Gastrocnemius medialis (tissue), 4 donors: ENCODE results near the gene PTPRF. TPM values are rescaled to one million over a fixed set of nuclear protein-coding genes. Genes with fewer than 3 reads are reported as not detected.

Experiments
- ATAC-seq, 2 donors: fragments of 150-250 bp; one replicate each; pipeline ENCODE4 v1.9.1; 2016
- DNase-seq, 2 donors: peaks; one replicate each; pipeline ENCODE4 v3.0.0-alpha.2; 2019
- H3K27ac ChIP-seq, 4 donors: fragments of 200-600 bp; sonication (generic); 1 replicate in 1 of 4; 2 replicates in 3 of 4; pipeline ENCODE4 v1.5.1; 2016 to 2018; ENCODE audit warnings: mild to moderate bottlenecking in 2 of 4, moderate library complexity in 1 of 4
- H3K27me3 ChIP-seq, 3 donors: fragments of 200-600 bp; sonication (generic) in 2 of 3; 1 replicate in 1 of 3; 2 replicates in 2 of 3; pipeline versions ENCODE4 v1.5.1 to v1.6.0; 2016 to 2019; ENCODE audit warnings: mild to moderate bottlenecking in 1 of 3, moderate library complexity in 1 of 3
- H3K36me3 ChIP-seq, 2 donors: fragments of 200-600 bp; sonication (generic) in 1 of 2; one replicate each; pipeline ENCODE4 v1.5.1; 2017 to 2018
- H3K4me1 ChIP-seq, 2 donors: fragments of 200-600 bp; sonication (generic) in 1 of 2; one replicate each; pipeline ENCODE4 v1.5.1; 2016 to 2017; ENCODE audit warnings: mild to moderate bottlenecking in 2 of 2
- H3K4me3 ChIP-seq, 4 donors: fragments of 200-600 bp; sonication (generic) in 3 of 4; 1 replicate in 1 of 4; 2 replicates in 3 of 4; pipeline ENCODE4 v1.5.1; 2016 to 2019; ENCODE audit warnings: mild to moderate bottlenecking in 2 of 4
- H3K9me3 ChIP-seq, 3 donors: fragments of 200-600 bp; sonication (generic) in 2 of 3; 1 replicate in 1 of 3; 2 replicates in 2 of 3; pipeline ENCODE4 v1.5.1; 2016 to 2019
- CTCF ChIP-seq, 5 experiments: fragments of 450-650 bp in 3 of 5; fragments of 200-600 bp in 2 of 5; sonication (generic) in 2 of 5; IDR thresholded peaks in 4 of 5; conservative IDR thresholded peaks in 1 of 5; 1 replicate in 4 of 5; 2 replicates in 1 of 5; pipeline ENCODE4 v1.5.1; 2016 to 2019; ENCODE audit warnings: antibody characterized with exemption in 5 of 5, mild to moderate bottlenecking in 3 of 5, moderate library complexity in 3 of 5
- POLR2A ChIP-seq, 2 donors: fragments of 450-650 bp; IDR thresholded peaks; one replicate each; pipeline ENCODE4 v1.6.1; 2017; ENCODE audit warnings: antibody characterized with exemption in 2 of 2, mild to moderate bottlenecking in 2 of 2, moderate library complexity in 2 of 2
- in situ Hi-C, 4 donors: fragments of 200-750 bp; cut with MboI; loops; one replicate each; pipeline versions ENCODE4 v1.15.0 to v1.8.0; 2017; ENCODE audit warnings: low sequenced_read_pairs in 4 of 4
- intact Hi-C: fragments of 100-400 bp; cut with DNase I; formaldehyde crosslinking; loops from one replicate; pipeline ENCODE4 v1.15.1; 2023; ENCODE audit warnings: low total_unique reads
- total RNA-seq, 4 donors: library from RNA; depleted of rRNA; stranded (reverse); fragments of >200 nt; gene quantifications; one replicate each; pipeline versions ENCODE4 v1.1.0 to v1.2.3, GENCODE V29; 2016

Gene PTPRF
- total RNA-seq, 4 donors from 2014 or later = 1.8 to 2.6 (median 2.5) TPM

GRCh38 chr1:43507296-43508295 is 23.1 kb upstream of the PTPRF start:
- no peak for ATAC-seq
- DNase-seq = no peak

GRCh38 chr1:43509007-43509739 is 21.5 kb upstream of the PTPRF start:
- ATAC-seq (no peak), DNase-seq (no peak)
- Histone ChIP-seq H3K27ac (no peak overlapping the region), H3K9me3 (no peaks in the 10 kb centered on the region), H3K4me1 (no peaks in the 10 kb centered on the region), H3K36me3 (no peaks in the 10 kb centered on the region), H3K27me3 (no peaks in the 10 kb centered on the region), H3K4me3 (no peak overlapping the region)
- intact Hi-C loops (no loop called here), in situ Hi-C loops (no loop called here)
- TF ChIP-seq POLR2A (IDR thresholded peaks at IDR 0.05) = no peak
- TF ChIP-seq CTCF (IDR thresholded peaks at IDR 0.05 in 4 of 5, conservative IDR thresholded peaks at IDR 0.05 in 1 of 5) = no peak

More at GRCh38 chr1:43507296-43508295, 23.1 kb upstream of the PTPRF start:
- H3K36me3 ChIP-seq = no peaks in the 10 kb centered on the region
- no peak overlapping the region for H3K27ac ChIP-seq
- no peaks in the 10 kb centered on the region for H3K27me3 ChIP-seq
- in situ Hi-C loops = no loop called here
- no peaks in the 10 kb centered on the region for H3K4me1 ChIP-seq
- no peaks in the 10 kb centered on the region for H3K9me3 ChIP-seq
- intact Hi-C loops = no loop called here
- no peak overlapping the region for H3K4me3 ChIP-seq
- TF ChIP-seq CTCF (IDR thresholded peaks at IDR 0.05 in 4 of 5, conservative IDR thresholded peaks at IDR 0.05 in 1 of 5) = no peak
- no peak for TF ChIP-seq POLR2A (IDR thresholded peaks at IDR 0.05)

GRCh38 chr1:43509740-43510375 is 20.8 kb upstream of the PTPRF start:
- no peak overlapping the region for H3K27ac ChIP-seq
- no peak overlapping the region for H3K4me3 ChIP-seq
- in situ Hi-C loops = no loop called here
- no peaks in the 10 kb centered on the region for H3K4me1 ChIP-seq
- no peaks in the 10 kb centered on the region for H3K27me3 ChIP-seq
- intact Hi-C loops = no loop called here
- no peaks in the 10 kb centered on the region for H3K36me3 ChIP-seq
- ATAC-seq (no peak), DNase-seq (no peak)
- no peaks in the 10 kb centered on the region for H3K9me3 ChIP-seq
- no peak for TF ChIP-seq POLR2A (IDR thresholded peaks at IDR 0.05)
- TF ChIP-seq CTCF (IDR thresholded peaks at IDR 0.05 in 4 of 5, conservative IDR thresholded peaks at IDR 0.05 in 1 of 5) = no peak

- ATAC-seq (no peak), DNase-seq (no peak)
- intact Hi-C loops (no loop called here), in situ Hi-C loops (no loop called here)
- no peak for TF ChIP-seq POLR2A (IDR thresholded peaks at IDR 0.05)
- TF ChIP-seq CTCF (IDR thresholded peaks at IDR 0.05 in 4 of 5, conservative IDR thresholded peaks at IDR 0.05 in 1 of 5) = no peak
- Histone ChIP-seq H3K27me3 (no peaks in the 10 kb centered on the region), H3K9me3 (no peaks in the 10 kb centered on the region), H3K4me1 (no peaks in the 10 kb centered on the region), H3K36me3 (no peaks in the 10 kb centered on the region), H3K27ac (no peak overlapping the region), H3K4me3 (no peak overlapping the region)
Measured at GRCh38 chr1:43510621-43511020, 20.1 kb upstream of the PTPRF start.
